WERI-Rb-1 (cell line): Measurements from ENCODE around the gene NFIX.
A peak's percentile ranks its signal among the peaks of the same experiment; 100 is the strongest.

Experiments used
- DNase-seq: peaks from one replicate; pipeline ENCODE4 v3.0.0-alpha.2; 2020
- H3K27ac ChIP-seq: fragments of 250-450 bp; sonication (Bioruptor Pico); 2 replicates; pipeline ENCODE4 v1.5.1; 2020; ENCODE audit warnings: mild to moderate bottlenecking, moderate library complexity
- H3K27me3 ChIP-seq: fragments of 250-450 bp; sonication (Bioruptor Pico); 2 replicates; pipeline ENCODE4 v1.5.1; 2021; ENCODE audit warnings: mild to moderate bottlenecking, low read depth, moderate library complexity; ENCODE audit not compliant: insufficient read depth, severe bottlenecking
- H3K36me3 ChIP-seq: fragments of 250-450 bp; sonication (Bioruptor Pico); 2 replicates; pipeline ENCODE4 v1.5.1; 2020; ENCODE audit warnings: mild to moderate bottlenecking, moderate library complexity
- H3K4me3 ChIP-seq: 2 replicates; pipeline ENCODE4 v1.5.1; 2011; ENCODE audit warnings: low read depth, mild to moderate bottlenecking, control low read depth, low read length
- H3K9me3 ChIP-seq: fragments of 250-450 bp; sonication (Bioruptor Pico); 2 replicates; pipeline ENCODE4 v1.5.1; 2021; ENCODE audit warnings: mild to moderate bottlenecking, moderate library complexity; ENCODE audit not compliant: severe bottlenecking
- CTCF ChIP-seq: IDR thresholded peaks from 2 replicates; pipeline ENCODE4 v1.5.1; 2011; ENCODE audit warnings: low read depth, mild to moderate bottlenecking, control low read depth, inconsistent platforms, low read length

NFIX gene

GRCh38 chr19:13119627-13120026 lies 124.4 kb downstream of the NFIX start:
- Histone ChIP-seq H3K27ac (no peak overlapping the region), H3K4me3 (no peak overlapping the region)

GRCh38 chr19:13120031-13120430 lies 124.8 kb downstream of the NFIX start:
- peaks cover 44% of the 10 kb centered on the region for H3K36me3 ChIP-seq

More at GRCh38 chr19:13119627-13120026, 124.4 kb downstream of the NFIX start:
- no peaks in the 10 kb centered on the region for H3K9me3 ChIP-seq
- H3K27me3 ChIP-seq, result no peaks in the 10 kb centered on the region
- DNase-seq, result no peak
- no peak for TF ChIP-seq CTCF
- H3K36me3 ChIP-seq, result peaks cover 44% of the 10 kb centered on the region

GRCh38 chr19:13120817-13121216 lies 125.5 kb downstream of the NFIX start:
- no peak overlapping the region for H3K4me3 ChIP-seq
- no peak overlapping the region for H3K27ac ChIP-seq
- H3K36me3 ChIP-seq, result peaks cover 43% of the 10 kb centered on the region
- no peaks in the 10 kb centered on the region for H3K9me3 ChIP-seq
- no peaks in the 10 kb centered on the region for H3K27me3 ChIP-seq
- no peak for DNase-seq
- TF ChIP-seq CTCF, result no peak

More at GRCh38 chr19:13120031-13120430, 124.8 kb downstream of the NFIX start:
- no peaks in the 10 kb centered on the region for H3K27me3 ChIP-seq
- H3K9me3 ChIP-seq, result no peaks in the 10 kb centered on the region
- H3K4me3 ChIP-seq, result no peak overlapping the region
- H3K27ac ChIP-seq, result no peak overlapping the region
- DNase-seq, result no peak
- TF ChIP-seq CTCF, result no peak

- no peak for TF ChIP-seq CTCF
- no peak for DNase-seq
- Histone ChIP-seq H3K9me3 (no peaks in the 10 kb centered on the region), H3K27me3 (no peaks in the 10 kb centered on the region), H3K4me3 (no peak overlapping the region), H3K27ac (peak overlapping the region; percentile 74), H3K36me3 (peaks cover 52% of the 10 kb centered on the region)
Observed at GRCh38 chr19:13121551-13122274, 126.4 kb downstream of the NFIX start.

- DNase-seq, result peak; percentile 56
- H3K27me3 ChIP-seq, result no peaks in the 10 kb centered on the region
- H3K9me3 ChIP-seq, result no peaks in the 10 kb centered on the region
- H3K4me3 ChIP-seq, result no peak overlapping the region
- H3K36me3 ChIP-seq, result peaks cover 53% of the 10 kb centered on the region
- H3K27ac ChIP-seq, result peak overlapping the region; percentile 74
- no peak for TF ChIP-seq CTCF
Observed at GRCh38 chr19:13122275-13122878, 127.1 kb downstream of the NFIX start.
